HG02763 (cell line): Measurements from ENCODE around the gene TMPRSS12.
"Not testable (repeated sequence)": the region's sequence is repeated elsewhere in the genome, so short reads cannot be mapped to it uniquely, and the experiment has no call there.

Experiments used
- ATAC-seq: cut with Tn5 transposase; IDR thresholded peaks from one replicate; pipeline ENCODE4 v1.9.1; 2021; ENCODE audit warnings: mild to moderate bottlenecking, moderate library complexity; ENCODE audit not compliant: unreplicated experiment

The TMPRSS12 gene, protein sequence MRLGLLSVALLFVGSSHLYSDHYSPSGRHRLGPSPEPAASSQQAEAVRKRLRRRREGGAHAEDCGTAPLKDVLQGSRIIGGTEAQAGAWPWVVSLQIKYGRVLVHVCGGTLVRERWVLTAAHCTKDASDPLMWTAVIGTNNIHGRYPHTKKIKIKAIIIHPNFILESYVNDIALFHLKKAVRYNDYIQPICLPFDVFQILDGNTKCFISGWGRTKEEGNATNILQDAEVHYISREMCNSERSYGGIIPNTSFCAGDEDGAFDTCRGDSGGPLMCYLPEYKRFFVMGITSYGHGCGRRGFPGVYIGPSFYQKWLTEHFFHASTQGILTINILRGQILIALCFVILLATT

DNA sequence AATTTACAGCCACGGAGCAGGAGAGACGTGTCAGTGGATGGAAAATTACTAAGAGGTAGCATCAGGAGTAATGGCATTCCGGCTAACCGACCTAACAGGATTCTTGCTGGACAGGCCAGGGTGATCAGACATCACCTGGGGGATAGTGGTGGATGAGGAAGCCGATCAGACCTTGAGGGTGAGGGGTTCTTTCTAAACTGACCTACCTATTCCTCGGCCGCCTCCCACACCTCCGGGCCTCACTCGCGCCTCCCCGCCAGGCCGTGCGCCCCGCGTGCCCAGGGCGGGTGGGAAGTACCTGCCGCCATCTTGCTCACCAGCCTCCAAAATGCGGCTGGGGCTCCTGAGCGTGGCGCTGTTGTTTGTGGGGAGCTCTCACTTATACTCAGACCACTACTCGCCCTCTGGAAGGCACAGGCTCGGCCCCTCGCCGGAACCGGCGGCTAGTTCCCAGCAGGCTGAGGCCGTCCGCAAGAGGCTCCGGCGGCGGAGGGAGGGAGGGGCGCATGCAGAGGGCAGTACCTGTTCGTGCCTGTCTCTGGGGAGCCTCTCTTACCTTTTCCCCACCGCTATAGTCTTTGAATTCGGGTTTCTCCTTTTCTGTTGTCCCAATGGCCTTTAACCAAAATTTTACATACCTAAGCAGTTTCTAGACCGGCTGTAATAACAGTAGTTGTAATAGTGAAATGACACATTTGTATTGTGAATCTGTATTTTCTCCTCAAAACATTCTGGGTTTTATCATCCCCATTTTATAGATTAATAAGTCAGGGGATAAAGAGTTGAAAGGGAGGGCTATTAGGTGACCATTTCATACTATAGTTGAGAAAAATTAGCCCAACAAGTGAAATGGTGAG lies at the start of gene TMPRSS12:
Gene TMPRSS12 (plus strand): TSS at position 290 of the 857 bp plus-strand sequence. CDS start 39 bp downstream, at position 329.
- no peak for ATAC-seq

DNA sequence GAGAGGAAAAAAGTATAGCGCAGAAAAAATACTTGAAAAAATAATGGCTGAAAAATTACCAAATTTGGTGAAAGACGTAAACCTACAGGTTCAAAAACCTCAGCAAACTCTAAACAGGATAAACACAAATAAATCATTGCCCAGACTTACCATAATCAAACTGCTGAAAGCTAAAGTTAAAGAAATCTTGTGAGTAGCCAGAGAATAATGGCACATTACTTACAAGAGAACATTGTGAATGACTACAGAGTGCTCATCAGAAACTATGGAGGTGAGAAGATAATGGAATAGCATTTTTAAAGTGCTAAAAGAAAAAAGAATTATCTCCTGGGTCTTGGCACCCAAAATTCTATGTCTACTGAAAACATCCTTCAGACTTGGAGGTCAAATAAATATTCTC lies 42.8 kb upstream of the TMPRSS12 start:
- ATAC-seq, result no peak

DNA sequence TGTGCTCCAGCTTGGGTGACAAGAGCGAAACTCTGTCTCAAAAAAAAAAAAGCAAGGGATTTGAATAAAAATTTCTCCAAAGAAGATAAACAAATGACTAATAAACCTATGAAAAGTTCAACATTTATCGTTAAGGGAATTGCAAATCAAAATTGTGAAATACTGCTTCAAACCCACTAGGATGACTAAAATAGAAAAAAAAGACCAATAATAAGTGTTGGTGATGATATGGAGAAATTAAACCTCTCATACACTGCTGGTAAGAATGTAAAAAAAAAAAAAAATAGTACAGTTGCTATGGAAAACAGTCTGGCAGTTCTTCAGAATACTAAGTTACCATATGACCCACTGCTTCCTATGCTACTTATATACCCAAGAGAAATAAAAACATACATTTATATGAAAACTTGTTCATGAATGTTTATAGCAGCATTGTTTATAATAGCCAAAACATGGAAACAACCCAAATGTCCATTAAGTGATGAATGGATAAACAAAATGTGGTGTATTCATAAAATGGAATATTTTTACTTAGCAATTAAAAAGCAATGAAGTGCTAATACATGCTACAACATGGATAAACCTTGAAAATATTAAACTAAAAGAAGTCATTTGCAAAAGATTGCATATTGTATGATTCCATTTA lies 39.4 kb upstream of the TMPRSS12 start:
- ATAC-seq, result no peak

DNA sequence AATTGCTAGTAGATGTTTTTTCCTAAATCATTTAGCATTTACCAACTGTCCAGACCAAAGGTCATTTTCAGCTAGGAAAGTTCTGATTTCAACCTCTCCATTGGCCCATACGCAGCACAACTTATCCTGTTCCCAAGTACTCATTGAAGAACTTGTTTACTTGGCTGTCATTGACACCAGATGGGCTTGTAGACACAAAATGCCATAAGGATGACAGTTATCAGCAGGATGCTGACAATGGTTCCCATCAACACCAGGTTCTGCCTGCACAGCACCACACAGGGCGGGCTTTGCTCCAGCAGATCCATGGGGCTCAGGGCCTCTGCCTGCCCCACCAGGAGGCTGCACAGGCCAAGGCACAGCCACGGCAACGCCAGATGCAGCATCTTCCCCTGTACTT lies 36.5 kb upstream of the TMPRSS12 start:
- ATAC-seq, result no peak

DNA sequence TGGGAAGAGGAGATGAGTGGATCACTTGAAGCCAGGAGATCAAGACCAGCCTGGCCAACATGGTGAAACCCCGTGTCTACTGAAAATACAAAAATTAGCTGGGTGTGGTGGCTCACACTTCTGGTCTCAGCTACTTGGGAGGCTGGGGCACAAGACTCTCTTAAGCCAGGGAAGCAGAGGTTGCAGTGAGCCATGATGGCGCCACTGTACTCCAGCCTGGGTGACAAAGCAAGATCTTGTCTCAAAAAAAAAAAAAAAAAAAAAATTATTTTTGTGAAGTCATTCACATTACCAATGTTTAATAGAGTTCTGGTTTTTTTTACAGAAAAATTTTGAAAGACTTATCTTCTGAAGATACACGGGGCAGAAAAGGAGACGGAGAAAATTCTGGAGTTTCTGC lies 33.6 kb upstream of the TMPRSS12 start:
- not testable (repeated sequence) for ATAC-seq

DNA sequence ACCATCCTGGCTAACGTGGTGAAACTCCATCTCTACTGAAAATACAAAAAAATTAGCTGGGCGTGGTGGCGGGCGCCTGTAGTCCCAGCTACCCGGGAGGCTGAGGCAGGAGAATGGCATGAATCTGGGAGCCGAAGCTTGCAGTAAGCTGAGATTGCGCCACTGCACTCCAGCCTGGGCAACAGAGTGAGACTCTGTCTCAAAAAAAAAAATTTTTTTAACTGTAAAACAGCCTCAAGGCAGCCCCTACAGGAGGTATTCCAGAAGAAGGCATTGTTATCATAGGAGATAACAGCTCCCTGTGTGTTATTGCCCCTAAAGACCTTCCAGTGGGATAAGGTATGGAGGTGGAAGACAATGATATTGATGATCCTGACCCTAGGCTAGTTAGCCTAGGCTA lies 27.8 kb upstream of the TMPRSS12 start:
- not testable (repeated sequence) for ATAC-seq

DNA sequence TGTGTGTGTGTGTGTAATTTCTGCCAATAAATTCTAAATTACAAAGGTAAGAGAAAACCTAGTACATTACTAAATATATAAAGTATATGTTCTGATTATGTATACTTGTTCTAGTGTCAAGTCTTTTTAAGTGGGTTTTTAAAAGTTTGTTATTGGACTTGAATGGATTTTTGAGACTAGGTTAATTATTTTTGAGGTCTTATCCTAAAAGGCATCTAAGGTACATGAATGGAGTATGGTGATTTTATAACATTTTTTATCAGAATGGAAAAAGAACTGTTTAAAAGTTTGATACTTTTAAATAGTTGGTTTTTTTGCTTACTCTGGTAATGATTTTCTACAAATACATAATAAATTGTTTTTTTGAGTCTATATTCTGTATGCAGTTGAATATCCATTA lies 22.5 kb upstream of the TMPRSS12 start:
- ATAC-seq, result no peak

DNA sequence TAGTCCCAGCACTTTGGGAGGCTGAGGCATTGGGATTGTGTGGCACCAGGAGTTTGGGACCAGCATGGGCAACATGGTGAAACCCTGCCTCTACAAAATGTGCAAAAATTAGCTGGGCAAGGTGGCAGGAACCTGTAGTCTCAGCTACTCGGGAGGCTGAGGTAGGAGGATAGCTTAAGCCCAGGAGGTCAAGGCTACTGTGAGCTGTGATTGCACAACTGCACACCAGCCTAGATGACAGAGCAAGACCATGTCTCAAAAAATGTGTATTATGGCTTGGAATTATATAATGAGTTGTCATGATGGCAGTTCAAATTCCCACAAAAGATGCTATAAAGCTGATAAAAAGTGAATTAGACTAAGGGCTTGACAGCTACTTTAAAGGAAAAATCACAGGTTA lies 20.6 kb upstream of the TMPRSS12 start:
- no peak for ATAC-seq

DNA sequence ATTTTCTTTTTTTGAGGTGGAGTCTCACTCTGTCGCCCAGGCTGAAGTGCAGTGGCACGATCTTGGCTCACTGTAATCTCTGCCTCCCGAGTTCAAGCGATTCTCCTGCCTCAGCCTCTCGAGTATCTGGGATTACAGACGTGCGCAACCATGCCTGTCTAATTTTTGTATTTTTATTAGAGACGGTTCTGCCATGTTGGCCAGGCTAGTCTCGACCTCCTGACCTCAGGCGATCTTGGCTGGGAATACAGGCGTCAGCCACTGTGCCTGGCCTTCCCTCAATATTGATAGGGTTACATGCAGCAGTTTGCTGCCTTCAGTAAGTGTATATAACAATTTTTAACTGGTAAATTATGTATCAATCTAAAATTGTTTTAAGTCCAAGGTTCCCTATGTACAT lies 19.0 kb upstream of the TMPRSS12 start:
- not testable (repeated sequence) for ATAC-seq

DNA sequence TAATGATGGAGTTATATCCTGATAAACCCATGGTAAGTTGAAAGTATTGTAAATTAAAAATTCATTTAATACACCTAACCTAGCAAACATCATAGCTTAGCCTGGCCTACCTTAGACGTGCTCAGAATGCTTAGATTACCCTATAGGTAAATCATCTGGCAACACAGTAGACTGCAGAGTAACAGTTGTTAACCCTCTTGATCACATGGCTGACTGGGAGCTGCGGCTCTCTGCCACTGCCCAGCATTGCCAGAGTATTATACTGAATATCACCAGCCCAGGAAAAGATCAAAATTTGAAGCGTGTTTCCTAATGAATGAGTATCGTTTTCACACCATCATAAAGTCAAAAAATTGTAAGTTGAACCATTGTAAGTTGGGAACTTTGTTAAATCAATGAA lies 17.8 kb upstream of the TMPRSS12 start:
- ATAC-seq, result no peak

DNA sequence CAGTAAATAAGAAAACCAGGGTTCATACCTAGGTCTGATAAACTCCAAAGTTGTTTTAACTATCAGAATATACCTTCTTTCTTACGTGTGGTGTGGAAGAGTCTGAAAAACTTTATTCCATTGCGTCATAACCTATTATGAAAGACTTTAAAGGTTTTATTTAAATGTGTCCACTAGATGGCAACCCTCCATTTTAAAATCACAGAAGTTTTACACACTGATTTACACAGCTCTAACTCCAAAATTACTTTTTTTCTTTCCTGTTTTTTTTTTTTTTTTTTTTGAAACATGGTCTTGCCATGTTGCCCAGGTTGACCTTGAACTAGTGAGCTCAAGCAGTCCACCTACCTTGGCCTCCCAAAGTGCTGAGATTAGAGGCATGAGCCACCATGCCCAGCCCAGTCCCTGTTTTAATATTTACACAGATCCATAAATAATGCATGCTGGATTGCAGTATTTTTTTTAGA lies 17.3 kb upstream of the TMPRSS12 start:
- ATAC-seq, result no peak

DNA sequence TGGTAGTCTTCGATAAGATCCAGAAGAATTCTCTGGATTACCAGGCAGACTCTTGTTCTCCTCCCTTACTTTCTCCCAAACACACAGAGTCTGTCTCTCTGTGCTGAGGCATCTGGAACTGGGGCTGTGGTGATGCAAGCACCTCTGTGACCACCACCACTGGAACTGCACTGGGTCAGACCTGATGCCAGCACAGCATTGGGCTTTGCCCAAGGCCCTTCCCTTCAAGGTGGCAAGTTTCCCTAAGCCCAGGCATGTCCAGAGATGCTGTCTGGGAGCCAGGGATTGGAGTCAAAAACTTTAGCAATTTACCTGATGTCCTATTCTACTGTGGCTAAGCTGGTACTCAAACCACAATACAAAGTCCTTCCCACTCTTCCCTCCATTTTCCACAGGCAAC lies 14.6 kb upstream of the TMPRSS12 start:
- ATAC-seq, result no peak

DNA sequence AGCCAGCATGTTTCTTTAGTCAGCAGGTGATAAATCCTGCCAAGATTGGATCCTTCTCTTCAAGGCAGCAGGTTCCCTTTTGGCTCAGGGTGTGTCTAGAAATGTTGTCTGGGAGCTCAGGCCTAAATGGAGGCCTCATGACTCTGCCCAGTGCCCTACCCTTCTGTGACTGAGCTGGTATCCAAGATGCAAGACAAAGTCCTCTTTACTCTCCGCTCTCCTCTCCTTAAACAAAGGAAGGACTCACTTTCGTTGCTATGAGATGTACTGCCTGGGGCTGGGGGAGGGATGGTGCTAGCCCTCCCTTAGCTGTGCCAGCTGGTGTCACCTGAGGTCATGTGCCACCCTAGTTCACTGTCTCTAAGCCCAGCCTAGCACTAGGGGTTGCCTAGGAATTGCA lies 13.8 kb upstream of the TMPRSS12 start:
- no peak for ATAC-seq

DNA sequence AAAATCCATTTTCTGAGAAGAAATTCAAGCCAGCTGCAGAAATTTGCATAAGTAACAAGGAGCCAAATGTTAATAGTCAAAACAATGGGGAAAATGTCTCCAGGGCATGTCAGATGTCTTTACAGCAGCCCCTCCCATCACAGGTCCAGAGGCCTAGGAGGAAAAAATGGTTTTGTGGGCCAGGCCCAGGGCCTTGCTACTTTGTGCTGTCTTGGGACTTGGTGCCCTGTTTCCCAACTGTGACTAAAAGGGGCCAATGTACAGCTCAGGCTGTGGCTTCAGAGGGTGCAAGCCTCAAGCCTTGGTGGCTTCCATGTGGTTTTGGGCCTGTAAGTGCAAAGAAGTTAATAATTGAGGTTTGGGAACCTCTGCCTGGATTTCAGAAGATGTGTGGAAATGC lies 8.9 kb upstream of the TMPRSS12 start:
- ATAC-seq, result not testable (repeated sequence)

DNA sequence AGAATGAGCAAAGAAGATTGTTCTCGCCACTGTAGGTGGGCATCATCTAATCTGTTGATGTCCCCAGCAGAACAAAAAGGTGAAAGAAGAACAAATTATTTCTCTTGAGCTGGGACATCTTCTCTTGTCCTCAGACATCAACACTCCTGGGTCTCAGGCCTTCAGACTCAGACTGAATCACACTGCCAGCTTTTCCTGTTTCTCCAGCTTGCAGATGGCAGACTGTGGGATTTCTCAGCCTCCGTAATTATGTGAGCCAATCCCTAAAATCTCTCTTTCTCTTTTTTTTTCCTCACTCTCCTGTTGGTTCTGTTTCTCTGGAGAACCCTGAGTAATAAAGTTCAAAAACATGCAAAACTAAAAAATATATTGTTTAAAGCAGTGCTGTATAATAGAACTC lies 3.7 kb upstream of the TMPRSS12 start:
- no peak for ATAC-seq

DNA sequence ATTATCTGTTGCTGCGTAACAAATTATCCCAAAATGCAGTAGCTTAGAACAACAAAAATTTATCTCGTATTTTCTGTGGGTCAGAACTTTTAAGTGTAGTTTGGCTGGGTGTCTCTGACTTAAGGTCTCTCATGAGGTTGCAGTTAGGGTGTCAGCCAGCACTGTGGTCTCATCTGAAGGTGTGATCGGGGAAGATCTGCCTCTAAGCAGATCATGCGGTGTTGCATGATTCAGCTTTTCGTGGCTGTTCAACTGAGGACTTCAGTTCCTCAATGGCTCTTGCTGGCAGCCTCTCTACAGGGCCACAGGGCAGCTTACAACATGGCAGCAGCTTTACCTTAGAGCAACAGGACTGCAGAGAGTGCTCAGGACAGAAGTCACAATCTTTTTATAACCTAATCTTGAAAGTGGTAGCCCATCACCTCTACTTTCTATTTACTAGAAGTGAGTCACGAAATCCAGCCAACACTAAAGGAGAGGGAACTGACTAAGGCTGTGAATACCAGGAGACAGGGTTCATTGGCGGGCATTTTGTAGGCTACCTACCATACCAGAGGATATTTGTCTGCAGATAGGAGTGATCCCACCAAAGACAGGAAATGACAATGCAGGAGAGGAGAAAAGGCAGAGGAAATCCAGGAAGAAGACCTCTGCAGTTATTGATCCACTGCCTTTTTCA lies 1.8 kb upstream of the TMPRSS12 start:
- ATAC-seq, result no peak

DNA sequence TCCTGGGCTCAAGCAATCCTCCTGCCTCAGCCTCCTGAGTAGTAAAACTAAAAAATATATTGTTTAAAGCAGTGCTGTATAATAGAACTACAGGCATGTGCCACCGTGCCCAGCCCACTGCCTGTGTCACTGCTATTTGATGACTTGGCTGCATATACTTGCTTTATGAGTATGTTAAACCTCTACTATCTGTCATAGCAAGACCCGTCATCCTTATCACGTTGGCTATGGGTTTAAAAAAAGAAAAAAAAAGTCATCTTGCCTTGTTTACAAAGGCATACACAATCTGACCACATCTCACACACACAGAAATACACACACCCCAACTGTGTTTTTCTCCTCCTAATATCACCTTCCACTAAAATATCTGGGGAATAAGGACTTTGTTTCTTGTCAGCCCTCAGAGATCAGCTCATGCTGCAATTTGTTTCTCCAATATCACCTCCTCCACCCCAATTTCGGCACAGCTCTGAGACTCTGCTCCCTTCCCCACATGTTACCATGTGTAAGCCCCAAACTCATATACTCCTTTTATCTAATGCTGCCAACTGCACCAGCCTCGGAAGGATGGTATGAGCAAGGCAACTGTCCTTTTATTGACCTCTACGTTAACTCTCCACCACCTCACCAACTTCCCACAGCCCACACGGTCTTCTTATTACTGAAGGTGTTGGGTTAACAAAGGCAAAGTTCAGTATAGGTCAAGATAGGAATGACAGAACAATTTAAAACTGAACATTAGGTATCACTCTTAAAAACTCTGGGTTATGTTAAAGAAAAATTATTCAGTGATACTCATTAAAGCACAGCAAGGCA lies 802 bp upstream of the TMPRSS12 start:
- ATAC-seq, result no peak

DNA sequence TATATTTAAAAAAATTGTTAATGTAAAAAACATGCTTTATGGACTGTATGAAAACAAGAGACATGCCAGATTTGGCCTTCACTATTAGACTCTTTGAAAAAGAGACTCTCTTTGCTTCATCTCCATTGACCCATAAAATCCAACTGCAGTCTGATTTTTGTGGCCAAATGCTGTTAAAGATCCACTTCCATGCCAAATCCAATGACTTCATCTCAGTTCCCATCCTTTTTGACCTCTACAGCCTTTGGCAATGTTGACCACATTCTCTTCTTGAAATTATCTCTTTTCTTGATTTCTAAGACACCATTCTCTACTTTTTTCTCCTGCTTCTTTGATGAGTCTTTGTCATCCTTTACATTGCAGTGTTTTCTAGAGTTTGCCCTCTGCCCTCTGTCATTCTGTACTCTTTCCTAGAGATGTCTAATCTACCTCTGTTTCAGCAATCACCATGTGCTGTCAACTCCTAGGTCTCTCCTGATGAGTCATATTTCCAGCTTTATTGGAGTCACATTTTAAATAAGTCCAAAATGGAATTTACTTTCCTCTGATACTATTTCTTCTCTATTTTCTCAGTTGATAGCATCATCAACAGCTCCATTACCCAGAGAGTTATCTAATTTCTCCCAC lies 2.4 kb downstream of the TMPRSS12 start:
- no peak for ATAC-seq

DNA sequence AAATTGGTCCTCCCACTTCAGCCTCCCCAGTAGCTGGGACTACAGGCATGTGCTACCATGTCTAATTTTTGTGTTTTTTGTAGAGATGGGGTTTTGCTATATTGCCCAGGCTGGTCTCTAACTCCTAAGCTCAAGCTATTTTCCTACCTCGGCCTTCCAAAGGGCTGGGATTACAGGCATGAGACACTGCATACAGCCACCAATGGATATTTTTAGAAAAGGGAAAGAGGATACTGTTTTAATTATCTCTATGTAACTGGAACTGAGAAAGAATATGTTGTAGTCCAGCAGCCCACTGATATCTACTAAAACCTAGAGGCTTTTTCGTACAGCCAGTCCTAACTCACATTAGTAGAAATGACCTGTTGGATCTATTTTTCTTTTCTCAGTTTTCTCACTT lies 6.2 kb downstream of the TMPRSS12 start:
- ATAC-seq, result no peak

DNA sequence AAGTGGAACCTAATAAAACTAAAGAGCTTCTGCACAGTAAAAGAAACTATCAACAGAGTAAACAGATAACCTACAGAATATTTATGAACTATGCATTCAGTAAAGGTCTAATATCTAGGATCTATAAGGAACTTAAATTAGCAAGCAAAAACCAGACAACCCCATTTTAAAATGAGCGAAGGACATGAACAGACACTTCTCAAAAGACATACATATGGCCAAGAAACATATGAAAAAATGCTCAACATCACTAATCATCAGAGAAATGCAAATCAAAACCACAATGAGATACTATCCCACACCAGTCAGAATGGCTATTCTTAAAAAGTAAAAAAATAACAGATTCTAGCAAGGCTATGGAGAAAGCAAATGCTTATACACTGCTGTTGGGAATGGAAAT lies 12.5 kb downstream of the TMPRSS12 start:
- ATAC-seq, result not testable (repeated sequence)
